Thyroid gland (tissue), 4 donors: ENCODE data around the gene RHEX.

ENCODE experiments used
- CTCF ChIP-seq, 6 experiments: fragments of 200-600 bp in 3 of 6; fragments of 450-650 bp in 3 of 6; sonication (generic) in 3 of 6; IDR thresholded peaks; one replicate each; pipeline ENCODE4 v1.5.1; 2016 to 2019; ENCODE audit warnings: antibody characterized with exemption in 6 of 6, mild to moderate bottlenecking in 2 of 6, inconsistent platforms in 1 of 6, moderate library complexity in 1 of 6
- POLR2A ChIP-seq, 2 donors: fragments of 450-650 bp; IDR thresholded peaks; one replicate each; pipeline ENCODE4 v1.6.1; 2017; ENCODE audit warnings: antibody characterized with exemption in 2 of 2, mild to moderate bottlenecking in 2 of 2, moderate library complexity in 1 of 2

DNA sequence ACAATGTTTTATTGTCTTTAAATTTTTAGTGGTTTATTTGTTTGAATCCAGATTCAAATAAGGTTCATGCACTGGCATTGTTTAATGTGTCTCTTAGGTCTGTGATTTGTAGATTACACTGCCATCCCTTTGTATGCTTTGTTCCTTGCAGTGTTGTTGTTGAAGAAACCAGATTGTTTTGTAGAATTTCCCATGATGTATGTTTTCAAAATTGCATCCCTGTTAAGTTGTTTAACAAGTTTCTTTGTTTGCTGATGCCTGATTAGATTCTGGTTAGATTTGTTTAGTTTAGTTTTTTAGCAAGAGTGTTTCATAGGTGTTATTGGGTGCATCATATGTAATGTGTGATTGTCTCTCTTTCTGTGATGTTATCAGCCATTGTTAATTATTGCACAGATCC, 69.7 kb downstream of the RHEX start:
- TF ChIP-seq CTCF (IDR thresholded peaks at IDR 0.05) (no peak), POLR2A (IDR thresholded peaks at IDR 0.05) (no peak)
